IPS-18a (cell line): ENCODE measurements around the gene NADK.

ENCODE experiments used
- H3K27ac ChIP-seq: one replicate; pipeline ENCODE4 v1.5.1; 2013; ENCODE audit warnings: low read length
- H3K27me3 ChIP-seq: one replicate; pipeline ENCODE4 v1.6.1; 2013; ENCODE audit warnings: mild to moderate bottlenecking, low read length; ENCODE audit not compliant: control insufficient read depth, insufficient read depth
- H3K36me3 ChIP-seq: one replicate; pipeline ENCODE4 v1.6.1; 2013; ENCODE audit warnings: low read depth, low read length; ENCODE audit not compliant: control insufficient read depth
- H3K4me1 ChIP-seq: one replicate; pipeline ENCODE4 v1.6.1; 2013; ENCODE audit warnings: low read depth, low read length; ENCODE audit not compliant: control insufficient read depth
- H3K4me3 ChIP-seq: one replicate; pipeline ENCODE4 v1.5.1; 2013; ENCODE audit warnings: low read length
- H3K9ac ChIP-seq: one replicate; pipeline ENCODE4 v1.6.1; 2013; ENCODE audit warnings: mild to moderate bottlenecking, low read length, moderate library complexity
- H3K9me3 ChIP-seq: one replicate; pipeline ENCODE4 v1.6.1; 2013; ENCODE audit warnings: low read depth, low read length; ENCODE audit not compliant: control insufficient read depth

Gene NADK

DNA sequence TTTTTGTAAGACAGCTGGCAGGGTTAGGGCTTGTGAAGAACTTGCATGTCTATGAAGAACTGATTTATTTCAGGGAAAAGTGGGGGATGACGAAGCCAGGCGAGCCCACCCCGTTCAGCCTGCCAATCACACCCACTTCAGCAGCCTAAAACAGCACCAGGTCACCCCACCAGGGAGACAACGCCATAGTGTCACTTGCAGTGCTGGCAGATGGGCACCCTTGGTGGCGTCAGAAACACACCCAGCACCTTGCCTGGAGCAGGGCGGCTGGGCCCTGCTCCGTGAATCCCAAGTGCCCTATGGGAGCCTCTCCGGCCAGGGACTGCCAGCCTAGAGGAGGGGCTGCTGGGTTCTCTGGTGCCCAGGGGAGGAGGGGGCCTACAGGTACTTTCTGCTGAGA lies 5.0 kb upstream of the NADK start:
- H3K4me1 ChIP-seq, result peaks cover 29% of the 10 kb centered on the region
- no peaks in the 10 kb centered on the region for H3K27me3 ChIP-seq
- H3K9ac ChIP-seq, result no peak overlapping the region
- no peak overlapping the region for H3K4me3 ChIP-seq
- H3K27ac ChIP-seq, result no peak overlapping the region
- H3K36me3 ChIP-seq, result peaks cover 37% of the 10 kb centered on the region
- no peaks in the 10 kb centered on the region for H3K9me3 ChIP-seq

- H3K36me3 ChIP-seq, result peaks cover 30% of the 10 kb centered on the region
- H3K9me3 ChIP-seq, result no peaks in the 10 kb centered on the region
- H3K4me3 ChIP-seq, result no peak overlapping the region
- peaks cover 29% of the 10 kb centered on the region for H3K4me1 ChIP-seq
- no peak overlapping the region for H3K27ac ChIP-seq
- no peak overlapping the region for H3K9ac ChIP-seq
- no peaks in the 10 kb centered on the region for H3K27me3 ChIP-seq
Observed at GRCh38 chr1:1782399-1783221, 4.3 kb upstream of the NADK start.

- Histone ChIP-seq H3K4me3 (no peak overlapping the region), H3K36me3 (peaks cover 19% of the 10 kb centered on the region), H3K4me1 (peaks cover 32% of the 10 kb centered on the region), H3K27ac (no peak overlapping the region), H3K9ac (no peak overlapping the region), H3K27me3 (no peaks in the 10 kb centered on the region), H3K9me3 (no peaks in the 10 kb centered on the region)
Observed at GRCh38 chr1:1781526-1781903, 3.2 kb upstream of the NADK start.

DNA sequence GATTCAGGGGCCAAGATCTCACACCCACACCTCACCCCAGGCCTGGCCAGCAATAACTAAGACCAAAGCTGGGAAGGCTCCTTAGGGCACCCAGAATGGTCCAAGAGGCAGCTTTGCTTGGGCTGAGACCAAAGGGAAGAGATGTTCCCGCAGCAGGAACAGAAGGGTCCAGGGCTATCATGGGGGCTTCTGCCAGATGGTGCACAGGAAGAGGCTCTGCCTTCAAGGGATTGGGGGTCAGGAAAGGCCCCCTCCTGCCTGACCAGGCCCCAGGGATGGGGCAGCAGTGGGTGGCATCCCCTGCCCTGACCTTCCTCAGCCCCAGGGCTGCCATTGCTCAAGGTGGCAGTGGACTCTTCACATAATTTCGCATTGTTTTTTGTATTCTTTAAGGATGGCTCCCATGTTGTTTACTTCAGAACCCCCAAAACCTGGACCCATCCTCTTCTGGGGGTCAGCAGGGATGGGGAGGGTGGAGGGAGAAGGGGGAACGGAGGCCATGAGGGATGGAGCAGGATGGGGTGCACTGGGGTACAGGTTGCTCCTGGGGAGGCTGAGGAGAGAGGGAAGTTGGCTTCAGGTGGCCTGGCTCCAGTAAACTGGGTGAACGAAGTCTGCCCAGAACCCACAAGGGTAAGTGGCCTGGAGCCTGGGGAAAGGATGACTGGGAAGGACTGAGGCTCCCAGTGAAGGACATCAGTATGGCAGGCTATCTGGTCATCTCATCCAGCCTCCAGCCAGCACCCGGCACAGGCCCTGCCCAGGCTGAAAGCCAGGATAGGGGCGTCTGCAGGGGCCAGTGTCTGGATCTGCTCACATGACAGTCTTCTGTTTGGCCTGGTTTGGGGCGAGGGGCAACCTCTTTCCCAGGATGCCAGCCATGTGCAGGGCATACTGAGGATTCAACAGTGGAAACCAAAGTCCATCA lies 2.6 kb upstream of the NADK start:
- Histone ChIP-seq H3K27me3 (no peaks in the 10 kb centered on the region), H3K9me3 (no peaks in the 10 kb centered on the region), H3K4me3 (peak overlapping the region; percentile 63), H3K27ac (peak overlapping the region; percentile 81), H3K4me1 (peaks cover 32% of the 10 kb centered on the region), H3K9ac (peak overlapping the region; percentile 51), H3K36me3 (peaks cover 12% of the 10 kb centered on the region)

DNA sequence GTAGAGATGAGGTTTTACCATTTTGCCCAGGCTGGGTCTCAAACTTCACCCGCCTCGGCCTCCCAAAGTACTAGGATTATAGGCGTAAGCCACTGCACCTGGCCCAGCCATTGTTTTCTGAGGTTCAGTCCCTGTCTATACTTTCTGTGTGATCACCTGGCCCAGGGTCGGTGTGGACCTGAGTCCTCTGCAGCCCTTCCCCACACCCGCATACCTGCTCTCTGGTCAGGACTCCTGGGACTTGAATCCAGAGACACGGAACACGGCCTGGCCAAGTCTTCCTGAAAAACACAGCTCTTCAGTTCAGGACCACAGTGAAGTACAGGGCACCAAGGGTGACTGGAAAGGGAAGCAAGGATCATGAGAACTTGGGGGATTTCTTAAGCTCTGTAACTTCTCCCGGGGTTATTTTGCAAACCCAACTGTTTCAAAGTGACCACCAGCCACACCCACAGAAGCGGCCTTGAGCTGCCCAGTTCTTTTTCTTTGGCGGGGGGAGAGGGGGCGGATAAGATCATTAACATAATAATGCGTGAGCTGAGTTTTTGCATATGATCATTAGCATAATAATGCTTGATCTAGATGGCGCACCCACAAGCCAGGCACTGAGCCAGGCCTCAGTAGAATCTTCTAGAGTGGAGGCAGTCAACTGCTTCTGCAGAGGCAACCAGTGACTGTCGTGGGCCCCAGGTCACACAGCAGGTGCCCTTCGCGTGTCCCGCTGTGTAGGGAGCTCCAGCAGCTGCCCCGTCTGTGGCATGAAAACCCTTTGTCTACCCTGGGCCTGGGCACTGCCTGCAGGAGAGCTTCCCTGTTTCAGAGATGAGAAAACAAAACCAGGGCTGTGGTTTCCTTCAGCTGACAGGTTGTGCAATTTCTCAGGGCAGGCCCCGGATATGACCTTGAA lies 1.7 kb upstream of the NADK start:
- Histone ChIP-seq H3K4me3 (peak overlapping the region; percentile 63), H3K4me1 (peaks cover 32% of the 10 kb centered on the region), H3K27me3 (no peaks in the 10 kb centered on the region), H3K9ac (peak overlapping the region; percentile 51), H3K9me3 (no peaks in the 10 kb centered on the region), H3K27ac (peak overlapping the region; percentile 81), H3K36me3 (peaks cover 3% of the 10 kb centered on the region)

GRCh38 chr1:1779320-1779675 lies 1.0 kb upstream of the NADK start:
- H3K27me3 ChIP-seq, result no peaks in the 10 kb centered on the region
- no peaks in the 10 kb centered on the region for H3K36me3 ChIP-seq
- H3K9ac ChIP-seq, result peak overlapping the region; percentile 51
- H3K4me3 ChIP-seq, result peak overlapping the region; percentile 63
- H3K4me1 ChIP-seq, result peaks cover 32% of the 10 kb centered on the region
- peak overlapping the region; percentile 81 for H3K27ac ChIP-seq
- H3K9me3 ChIP-seq, result no peaks in the 10 kb centered on the region

- Histone ChIP-seq H3K36me3 (no peaks in the 10 kb centered on the region), H3K4me1 (peaks cover 32% of the 10 kb centered on the region), H3K4me3 (peak overlapping the region; percentile 63), H3K27ac (peak overlapping the region; percentile 81), H3K9ac (peak overlapping the region; percentile 51), H3K27me3 (no peaks in the 10 kb centered on the region), H3K9me3 (no peaks in the 10 kb centered on the region)
Observed at GRCh38 chr1:1778663-1779319, 521 bp upstream of the NADK start.

DNA sequence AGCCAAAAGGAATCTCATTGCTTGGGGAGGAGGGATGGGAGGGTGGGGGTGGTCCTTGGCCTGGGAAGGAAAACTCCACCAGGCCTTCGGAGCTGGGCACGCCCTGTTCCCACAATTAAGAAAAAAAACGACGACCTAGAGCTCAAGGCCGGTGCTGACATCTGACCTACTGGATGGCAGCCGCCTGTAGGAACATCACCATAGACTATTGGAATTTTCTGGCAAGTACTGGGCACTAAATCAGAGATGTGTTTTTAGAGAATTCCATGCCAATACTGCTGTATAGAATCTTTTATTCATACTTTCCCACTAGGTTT lies 729 bp downstream of the NADK start:
- no peaks in the 10 kb centered on the region for H3K27me3 ChIP-seq
- H3K9me3 ChIP-seq, result no peaks in the 10 kb centered on the region
- H3K27ac ChIP-seq, result no peak overlapping the region
- peak overlapping the region; percentile 68 for H3K9ac ChIP-seq
- no peaks in the 10 kb centered on the region for H3K36me3 ChIP-seq
- peak overlapping the region; percentile 85 for H3K4me3 ChIP-seq
- H3K4me1 ChIP-seq, result peaks cover 27% of the 10 kb centered on the region

GRCh38 chr1:1776672-1777582 lies 1.3 kb downstream of the NADK start:
- Histone ChIP-seq H3K4me1 (peaks cover 27% of the 10 kb centered on the region), H3K9ac (no peak overlapping the region), H3K36me3 (peaks cover 3% of the 10 kb centered on the region), H3K4me3 (peak overlapping the region; percentile 85), H3K27ac (no peak overlapping the region), H3K27me3 (no peaks in the 10 kb centered on the region), H3K9me3 (no peaks in the 10 kb centered on the region)
